Esophagus muscularis mucosa (tissue), 3 donors: ENCODE data around the gene RHBDD2.

Experiments
- CTCF ChIP-seq, 3 experiments: fragments of 200-600 bp in 2 of 3; fragments of 450-650 bp in 1 of 3; sonication (generic) in 2 of 3; IDR thresholded peaks; one replicate each; pipeline ENCODE4 v1.5.1; 2017 to 2019; ENCODE audit warnings: antibody characterized with exemption in 3 of 3, mild to moderate bottlenecking in 2 of 3, moderate library complexity in 1 of 3
- POLR2A ChIP-seq: fragments of 450-650 bp; IDR thresholded peaks from one replicate; pipeline ENCODE4 v1.6.1; 2017; ENCODE audit warnings: antibody characterized with exemption, moderate library complexity, mild to moderate bottlenecking, low read depth
- POLR2AphosphoS5 ChIP-seq, 2 donors: sonication (generic); formaldehyde crosslinking; IDR thresholded peaks; one replicate each; pipeline ENCODE4 v1.6.1; 2017; ENCODE audit warnings: antibody characterized with exemption in 2 of 2

GRCh38 chr7:75922966-75923603 is 44.3 kb downstream of the RHBDD2 start:
- TF ChIP-seq CTCF (IDR thresholded peaks at IDR 0.05), result no peak
- TF ChIP-seq POLR2A, result no peak
- TF ChIP-seq POLR2AphosphoS5 (IDR thresholded peaks at IDR 0.05), result no peak
